Measurements from ENCODE around the gene GPR55. TPM values are rescaled to one million over a fixed set of nuclear protein-coding genes. Genes with fewer than 3 reads are reported as not detected.

GPR55 gene
- total and polyA plus RNA-seq, 2 of the 4 experiments (the other 2 are of a cell fraction) = 0.03 TPM; not detected in 1

- H2BK20ac ChIP-seq (ENCODE audit: low read depth, low read length) = no peak overlapping the region
- dilution Hi-C loops (cut with HindIII; ENCODE audit: low sequenced_read_pairs, unreplicated experiment) = no loop called here
- ChIA-PET CTCF (no interaction called here), POLR2A (ENCODE audit: unreplicated experiment) (no interaction called here)
- no peaks in the 10 kb centered on the region for H3K9me3 ChIP-seq (ENCODE audit: control insufficient read depth, insufficient read depth, low read length)
- no peak overlapping the region for H2BK15ac ChIP-seq (ENCODE audit: low read depth, low read length)
- no peaks in the 10 kb centered on the region for H3K4me1 ChIP-seq (ENCODE audit: control insufficient read depth, insufficient read depth, low read length)
- in situ Hi-C loops (cut with MboI; ENCODE audit: low sequenced_read_pairs) = no loop called here
- H3K79me1 ChIP-seq (ENCODE audit: low read depth in 1 of 2, low read length in 2 of 2) = no peaks in the 10 kb centered on the region
- no peak overlapping the region for H2BK5ac ChIP-seq (ENCODE audit: low read depth, low read length, poor library complexity, severe bottlenecking)
- intact Hi-C loops (cut with micrococcal nuclease) = no loop called here
- peaks cover 38% of the 10 kb centered on the region for H3K27me3 ChIP-seq (ENCODE audit: control insufficient read depth, insufficient read depth, low read length)
- H4K8ac ChIP-seq (ENCODE audit: low read depth in 2 of 2, low read length in 2 of 2) = no peak overlapping the region
- no peaks in the 10 kb centered on the region for H3K36me3 ChIP-seq (ENCODE audit: control insufficient read depth, insufficient read depth, low read length)
- H4K20me1 ChIP-seq (ENCODE audit: insufficient read depth, low read length) = no peaks in the 10 kb centered on the region
- H2AFZ ChIP-seq (replicated peaks; ENCODE audit: low read length, poor library complexity) = no peak overlapping the region
- H4K5ac ChIP-seq (ENCODE audit: low read depth, low read length) = no peak overlapping the region
- no peak overlapping the region for H3K4ac ChIP-seq (ENCODE audit: low read depth, low read length)
- no peak overlapping the region for H4K91ac ChIP-seq (ENCODE audit: insufficient read depth, low read depth, low read length)
- H2AK5ac ChIP-seq (ENCODE audit: low read depth, low read length) = no peak overlapping the region
- no peak overlapping the region for H3K18ac ChIP-seq (ENCODE audit: low read depth, low read length)
- no peak overlapping the region for H3K4me3 ChIP-seq (ENCODE audit: insufficient read depth, low read depth, low read length)
- no peak for TF ChIP-seq USF2 (IDR thresholded peaks at IDR 0.05; ENCODE audit: low read depth, low read length)
- TF ChIP-seq MAFK (IDR thresholded peaks at IDR 0.05; ENCODE audit: low read depth, low read length) = no peak
- TF ChIP-seq, protein P1, sequence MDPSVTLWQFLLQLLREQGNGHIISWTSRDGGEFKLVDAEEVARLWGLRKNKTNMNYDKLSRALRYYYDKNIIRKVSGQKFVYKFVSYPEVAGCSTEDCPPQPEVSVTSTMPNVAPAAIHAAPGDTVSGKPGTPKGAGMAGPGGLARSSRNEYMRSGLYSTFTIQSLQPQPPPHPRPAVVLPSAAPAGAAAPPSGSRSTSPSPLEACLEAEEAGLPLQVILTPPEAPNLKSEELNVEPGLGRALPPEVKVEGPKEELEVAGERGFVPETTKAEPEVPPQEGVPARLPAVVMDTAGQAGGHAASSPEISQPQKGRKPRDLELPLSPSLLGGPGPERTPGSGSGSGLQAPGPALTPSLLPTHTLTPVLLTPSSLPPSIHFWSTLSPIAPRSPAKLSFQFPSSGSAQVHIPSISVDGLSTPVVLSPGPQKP (IDR thresholded peaks at IDR 0.05; ENCODE audit: borderline replicate concordance, low read depth, low read length) = no peak
- no peak for TF ChIP-seq RCOR1 (IDR thresholded peaks at IDR 0.05; ENCODE audit: insufficient replicate concordance, low read length)
- no peak for TF ChIP-seq MXI1 (IDR thresholded peaks at IDR 0.05; ENCODE audit: borderline replicate concordance, low read depth, low read length)
- no peak for TF ChIP-seq FOS (IDR thresholded peaks at IDR 0.05; ENCODE audit: low read depth, low read length)
- TF ChIP-seq NFE2L2 (IDR thresholded peaks at IDR 0.05; ENCODE audit: low read depth, low read length) = no peak
- TF ChIP-seq CEBPB (IDR thresholded peaks at IDR 0.05; ENCODE audit: low read depth, low read length) = no peak
- no peak for TF ChIP-seq POLR2A (IDR thresholded peaks at IDR 0.05; ENCODE audit: low read depth, low read length)
- TF ChIP-seq SMC3 (IDR thresholded peaks at IDR 0.05; ENCODE audit: low read depth, low read length) = no peak
- TF ChIP-seq BHLHE40 (IDR thresholded peaks at IDR 0.05; ENCODE audit: low read depth, low read length) = no peak
- no peak for TF ChIP-seq CHD1 (IDR thresholded peaks at IDR 0.05; ENCODE audit: low read depth, low read length)
- TF ChIP-seq, protein P2, sequence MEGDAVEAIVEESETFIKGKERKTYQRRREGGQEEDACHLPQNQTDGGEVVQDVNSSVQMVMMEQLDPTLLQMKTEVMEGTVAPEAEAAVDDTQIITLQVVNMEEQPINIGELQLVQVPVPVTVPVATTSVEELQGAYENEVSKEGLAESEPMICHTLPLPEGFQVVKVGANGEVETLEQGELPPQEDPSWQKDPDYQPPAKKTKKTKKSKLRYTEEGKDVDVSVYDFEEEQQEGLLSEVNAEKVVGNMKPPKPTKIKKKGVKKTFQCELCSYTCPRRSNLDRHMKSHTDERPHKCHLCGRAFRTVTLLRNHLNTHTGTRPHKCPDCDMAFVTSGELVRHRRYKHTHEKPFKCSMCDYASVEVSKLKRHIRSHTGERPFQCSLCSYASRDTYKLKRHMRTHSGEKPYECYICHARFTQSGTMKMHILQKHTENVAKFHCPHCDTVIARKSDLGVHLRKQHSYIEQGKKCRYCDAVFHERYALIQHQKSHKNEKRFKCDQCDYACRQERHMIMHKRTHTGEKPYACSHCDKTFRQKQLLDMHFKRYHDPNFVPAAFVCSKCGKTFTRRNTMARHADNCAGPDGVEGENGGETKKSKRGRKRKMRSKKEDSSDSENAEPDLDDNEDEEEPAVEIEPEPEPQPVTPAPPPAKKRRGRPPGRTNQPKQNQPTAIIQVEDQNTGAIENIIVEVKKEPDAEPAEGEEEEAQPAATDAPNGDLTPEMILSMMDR (conservative IDR thresholded peaks at IDR 0.05; ENCODE audit: low read depth, low read length) = no peak
- TF ChIP-seq RFX5 (IDR thresholded peaks at IDR 0.05; ENCODE audit: low read depth, low read length) = no peak
- no peak for TF ChIP-seq RAD21 (IDR thresholded peaks at IDR 0.05; ENCODE audit: low read length)
- TF ChIP-seq MAZ (IDR thresholded peaks at IDR 0.05; ENCODE audit: borderline replicate concordance, low read depth, low read length) = no peak
- no peak overlapping the region for H2BK120ac ChIP-seq (ENCODE audit: low read depth, low read length)
- no CpG with 5 or more reads among the region's 2 CpGs for WGBS, 2 experiments (ENCODE audit: extremely low coverage in 2 of 2, insufficient read length in 1 of 2)
- no peak overlapping the region for H2AK9ac ChIP-seq (replicated peaks; ENCODE audit: low read depth, low read length, poor library complexity)
- H3K4me2 ChIP-seq (ENCODE audit: low read depth, low read length) = no peak overlapping the region
- H3K27ac ChIP-seq (ENCODE audit: insufficient read depth, low read length) = no peak overlapping the region
- H3K9me1 ChIP-seq (ENCODE audit: insufficient read depth, low read length) = no peaks in the 10 kb centered on the region
- BruUV-seq (replicated peaks) = no TSS peak
- DNase-seq (no peak), ATAC-seq (ENCODE audit: low read depth) (no peak)
- no peak overlapping the region for H3K14ac ChIP-seq (replicated peaks; ENCODE audit: low read depth, low read length)
- H3K23ac ChIP-seq (ENCODE audit: low read depth, low read length) = no peak overlapping the region
- no peak overlapping the region for H3K56ac ChIP-seq (ENCODE audit: extremely low read depth, insufficient read depth, low read length)
- H3K9ac ChIP-seq (ENCODE audit: low read depth, low read length) = no peak overlapping the region
Observed at GRCh38 chr2:230919681-230920080, 5.4 kb downstream of the GPR55 start.

Measured in IMR-90 (cell line).